ENCODE measurements around the gene KIRREL1.

- TF ChIP-seq, protein P1, sequence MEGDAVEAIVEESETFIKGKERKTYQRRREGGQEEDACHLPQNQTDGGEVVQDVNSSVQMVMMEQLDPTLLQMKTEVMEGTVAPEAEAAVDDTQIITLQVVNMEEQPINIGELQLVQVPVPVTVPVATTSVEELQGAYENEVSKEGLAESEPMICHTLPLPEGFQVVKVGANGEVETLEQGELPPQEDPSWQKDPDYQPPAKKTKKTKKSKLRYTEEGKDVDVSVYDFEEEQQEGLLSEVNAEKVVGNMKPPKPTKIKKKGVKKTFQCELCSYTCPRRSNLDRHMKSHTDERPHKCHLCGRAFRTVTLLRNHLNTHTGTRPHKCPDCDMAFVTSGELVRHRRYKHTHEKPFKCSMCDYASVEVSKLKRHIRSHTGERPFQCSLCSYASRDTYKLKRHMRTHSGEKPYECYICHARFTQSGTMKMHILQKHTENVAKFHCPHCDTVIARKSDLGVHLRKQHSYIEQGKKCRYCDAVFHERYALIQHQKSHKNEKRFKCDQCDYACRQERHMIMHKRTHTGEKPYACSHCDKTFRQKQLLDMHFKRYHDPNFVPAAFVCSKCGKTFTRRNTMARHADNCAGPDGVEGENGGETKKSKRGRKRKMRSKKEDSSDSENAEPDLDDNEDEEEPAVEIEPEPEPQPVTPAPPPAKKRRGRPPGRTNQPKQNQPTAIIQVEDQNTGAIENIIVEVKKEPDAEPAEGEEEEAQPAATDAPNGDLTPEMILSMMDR (conservative IDR thresholded peaks at IDR 0.05) = no peak
- TF ChIP-seq EZH2 (IDR thresholded peaks at IDR 0.05; ENCODE audit: low read depth) = no peak
Measured at GRCh38 chr1:157955857-157956256, 37.6 kb upstream of the KIRREL1 start.

Measured in PC-9 (cell line).